ENCODE data around the gene ZNF318.

GRCh38 chr6:43383021-43383667 is 13.7 kb upstream of the ZNF318 start:
- TF ChIP-seq CTCF (IDR thresholded peaks at IDR 0.05; ENCODE audit: borderline replicate concordance, extremely low read depth, low read length, poor library complexity, severe bottlenecking) (no peak), EZH2 (IDR thresholded peaks at IDR 0.05; ENCODE audit: borderline replicate concordance, low read depth, low read length, severe bottlenecking) (no peak)
